HL-60/S4 treated with phorbol 12-myristate 13-acetate at 8.2 ng/mL for 4 days and 3 days (cell line): ENCODE results near the gene SPPL2C.

ENCODE experiments used
- in situ Hi-C: fragments of 300-500 bp; cut with MboI; formaldehyde crosslinking; loops from 2 replicates; pipeline ENCODE4 v1.15.0; 2022; ENCODE audit warnings: low sequenced_read_pairs

The SPPL2C gene, protein sequence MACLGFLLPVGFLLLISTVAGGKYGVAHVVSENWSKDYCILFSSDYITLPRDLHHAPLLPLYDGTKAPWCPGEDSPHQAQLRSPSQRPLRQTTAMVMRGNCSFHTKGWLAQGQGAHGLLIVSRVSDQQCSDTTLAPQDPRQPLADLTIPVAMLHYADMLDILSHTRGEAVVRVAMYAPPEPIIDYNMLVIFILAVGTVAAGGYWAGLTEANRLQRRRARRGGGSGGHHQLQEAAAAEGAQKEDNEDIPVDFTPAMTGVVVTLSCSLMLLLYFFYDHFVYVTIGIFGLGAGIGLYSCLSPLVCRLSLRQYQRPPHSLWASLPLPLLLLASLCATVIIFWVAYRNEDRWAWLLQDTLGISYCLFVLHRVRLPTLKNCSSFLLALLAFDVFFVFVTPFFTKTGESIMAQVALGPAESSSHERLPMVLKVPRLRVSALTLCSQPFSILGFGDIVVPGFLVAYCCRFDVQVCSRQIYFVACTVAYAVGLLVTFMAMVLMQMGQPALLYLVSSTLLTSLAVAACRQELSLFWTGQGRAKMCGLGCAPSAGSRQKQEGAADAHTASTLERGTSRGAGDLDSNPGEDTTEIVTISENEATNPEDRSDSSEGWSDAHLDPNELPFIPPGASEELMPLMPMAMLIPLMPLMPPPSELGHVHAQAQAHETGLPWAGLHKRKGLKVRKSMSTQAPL

DNA sequence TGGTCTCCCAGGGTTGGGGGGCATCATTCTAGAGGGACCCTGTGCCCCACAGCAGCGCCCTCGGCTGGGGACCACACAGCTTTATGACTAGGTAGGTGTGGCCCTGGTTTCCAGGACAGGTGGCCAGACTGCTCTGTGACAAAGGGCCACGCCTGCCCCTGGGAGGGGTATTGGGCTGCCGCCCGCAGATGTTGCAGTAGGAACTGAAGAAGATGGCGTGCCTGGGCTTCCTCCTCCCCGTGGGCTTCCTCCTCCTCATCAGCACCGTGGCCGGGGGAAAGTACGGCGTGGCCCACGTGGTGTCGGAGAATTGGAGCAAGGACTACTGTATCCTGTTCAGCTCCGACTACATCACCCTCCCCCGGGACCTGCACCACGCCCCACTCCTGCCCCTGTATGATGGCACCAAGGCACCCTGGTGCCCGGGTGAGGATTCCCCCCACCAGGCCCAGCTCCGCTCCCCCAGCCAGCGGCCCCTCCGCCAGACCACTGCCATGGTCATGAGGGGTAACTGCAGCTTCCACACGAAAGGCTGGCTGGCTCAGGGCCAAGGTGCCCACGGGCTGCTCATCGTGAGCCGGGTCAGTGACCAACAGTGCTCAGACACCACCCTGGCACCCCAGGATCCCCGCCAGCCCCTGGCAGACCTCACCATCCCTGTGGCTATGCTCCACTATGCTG is at the start of gene SPPL2C:
Gene SPPL2C, plus strand, starts transcription at position 187 of the 681 bp plus-strand sequence. Its CDS starts 26 bp downstream, at position 213.
- in situ Hi-C loops = no loop called here

DNA sequence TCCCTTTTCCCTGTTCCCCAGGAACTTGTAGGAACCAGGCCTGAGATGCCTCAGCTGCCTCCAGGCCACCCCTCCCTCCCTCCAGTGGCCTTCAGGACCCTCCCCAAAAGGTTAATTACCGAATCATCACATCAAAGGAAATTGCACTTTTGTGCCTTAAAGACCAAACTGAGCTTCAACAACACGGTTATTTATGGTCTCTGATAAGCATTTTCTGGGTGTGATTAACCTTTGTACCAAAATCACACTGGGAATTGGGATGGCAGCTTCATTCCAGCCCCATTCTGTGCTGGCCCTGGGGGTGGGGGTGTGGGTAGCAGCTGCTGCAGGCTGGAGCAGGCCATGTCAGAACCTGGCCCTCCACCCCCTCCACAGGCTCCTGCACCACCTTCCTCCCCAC is 43.9 kb upstream of the SPPL2C start:
- in situ Hi-C loops = no loop called here

DNA sequence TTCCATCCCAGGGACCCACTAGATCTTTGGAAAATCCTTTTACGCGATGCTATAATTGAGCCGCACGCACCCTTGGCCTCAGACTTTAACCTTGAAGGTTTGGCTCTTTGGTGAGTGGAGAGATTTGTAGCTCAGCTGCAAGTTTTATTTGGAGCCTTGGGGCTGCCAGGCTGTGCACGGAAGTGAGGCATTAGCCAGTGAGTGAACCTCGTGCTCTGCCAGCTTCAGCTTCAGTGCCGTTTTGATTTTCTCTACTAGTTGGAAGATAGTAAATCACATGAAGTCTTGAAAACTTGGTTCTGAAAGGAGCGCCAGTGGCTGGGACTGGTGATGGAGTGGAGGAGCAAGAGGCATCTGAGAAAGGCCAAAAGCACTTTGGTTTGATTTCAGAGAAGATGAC is 43.3 kb upstream of the SPPL2C start:
- in situ Hi-C loops = no loop called here

DNA sequence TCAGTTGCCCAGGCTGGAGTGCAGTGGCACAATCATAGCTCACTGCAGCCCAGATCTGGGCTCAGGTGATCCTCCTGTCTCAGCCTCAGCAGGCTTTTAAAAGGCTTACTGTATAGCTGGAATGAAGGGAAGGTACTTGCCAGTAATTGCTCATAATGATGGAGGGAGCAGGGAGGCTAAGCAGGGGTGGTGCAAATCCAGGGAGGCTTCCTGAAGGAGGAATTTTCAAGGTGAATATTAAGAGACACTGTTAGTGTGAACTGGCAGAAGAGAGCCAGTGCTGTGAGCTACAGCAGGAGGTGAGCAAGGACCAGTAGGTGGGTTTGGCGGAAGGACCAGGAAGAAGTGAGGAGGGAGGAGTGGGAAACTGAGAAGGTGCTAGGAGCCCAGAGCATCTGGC is 35.8 kb upstream of the SPPL2C start:
- in situ Hi-C loops = no loop called here

DNA sequence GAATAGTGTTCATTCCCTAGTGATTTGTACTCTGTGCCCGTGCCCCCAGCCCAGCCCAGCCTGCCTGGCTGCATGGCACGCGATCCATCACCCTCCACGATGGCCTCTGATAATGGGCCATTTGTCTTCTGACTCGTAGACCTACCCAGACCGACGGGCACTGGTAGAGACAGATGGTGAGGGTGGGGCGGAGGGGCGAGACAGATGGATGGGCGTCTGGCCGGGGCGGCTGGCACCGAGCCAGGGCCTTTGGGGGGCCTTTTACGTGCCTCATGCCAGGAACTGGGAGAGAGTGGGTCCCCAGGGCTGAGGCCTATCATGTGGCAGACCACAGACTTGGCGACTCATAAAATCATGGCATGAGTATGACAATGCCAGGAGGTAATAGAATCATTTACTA is 35.2 kb upstream of the SPPL2C start:
- in situ Hi-C loops = no loop called here

DNA sequence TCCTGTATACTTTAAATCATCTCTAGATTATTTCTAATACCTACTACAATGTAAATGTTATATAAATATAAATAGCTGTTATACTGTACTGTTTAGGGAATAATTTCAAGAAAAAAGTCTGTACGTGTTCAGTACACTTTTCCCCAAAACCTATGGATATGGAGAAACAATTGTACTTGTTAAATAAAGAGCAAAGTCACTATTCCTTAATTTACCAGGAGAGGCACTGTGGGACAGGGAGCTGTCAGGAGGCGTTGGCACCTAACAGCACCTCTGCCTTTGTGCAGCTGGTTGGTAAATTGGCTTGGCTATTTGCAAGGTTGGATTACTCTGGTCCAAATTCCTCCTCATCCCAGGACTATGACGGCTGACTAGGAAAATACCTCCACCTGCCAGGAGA is 32.6 kb upstream of the SPPL2C start:
- in situ Hi-C loops = no loop called here

DNA sequence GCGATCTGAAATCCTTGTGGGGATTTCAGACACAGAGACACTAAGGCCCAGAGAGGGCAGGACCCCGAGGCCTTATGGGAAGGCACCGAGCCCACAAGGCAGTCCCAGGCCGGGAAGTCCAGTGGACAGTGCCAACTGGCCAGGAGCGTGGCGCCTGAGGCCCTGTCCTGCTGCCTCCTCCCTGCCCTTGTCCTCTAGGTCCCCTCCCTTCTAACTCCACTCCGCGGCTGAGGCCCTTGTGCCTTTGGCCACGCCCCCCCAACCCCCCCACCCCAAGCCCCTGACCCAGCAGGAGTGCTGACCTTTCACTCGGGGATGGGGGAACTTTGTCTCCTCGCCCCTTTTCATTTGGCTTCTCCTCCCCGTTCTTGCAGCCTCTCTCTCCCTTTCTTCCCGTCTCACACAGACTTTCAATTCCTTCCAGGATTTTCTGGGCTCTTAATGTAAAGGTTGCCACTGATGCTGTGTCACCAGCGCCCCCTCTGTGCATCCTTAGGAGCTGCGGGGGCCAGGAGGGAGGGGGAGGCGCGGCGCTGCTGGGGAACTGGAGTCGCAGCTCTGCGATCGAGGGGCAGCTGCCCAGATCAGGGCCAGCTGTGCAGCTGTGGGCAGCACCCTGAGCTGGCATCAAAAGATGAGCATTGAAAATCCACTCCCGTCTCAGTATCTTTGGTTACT is 31.5 kb upstream of the SPPL2C start:
- in situ Hi-C loops = no loop called here

DNA sequence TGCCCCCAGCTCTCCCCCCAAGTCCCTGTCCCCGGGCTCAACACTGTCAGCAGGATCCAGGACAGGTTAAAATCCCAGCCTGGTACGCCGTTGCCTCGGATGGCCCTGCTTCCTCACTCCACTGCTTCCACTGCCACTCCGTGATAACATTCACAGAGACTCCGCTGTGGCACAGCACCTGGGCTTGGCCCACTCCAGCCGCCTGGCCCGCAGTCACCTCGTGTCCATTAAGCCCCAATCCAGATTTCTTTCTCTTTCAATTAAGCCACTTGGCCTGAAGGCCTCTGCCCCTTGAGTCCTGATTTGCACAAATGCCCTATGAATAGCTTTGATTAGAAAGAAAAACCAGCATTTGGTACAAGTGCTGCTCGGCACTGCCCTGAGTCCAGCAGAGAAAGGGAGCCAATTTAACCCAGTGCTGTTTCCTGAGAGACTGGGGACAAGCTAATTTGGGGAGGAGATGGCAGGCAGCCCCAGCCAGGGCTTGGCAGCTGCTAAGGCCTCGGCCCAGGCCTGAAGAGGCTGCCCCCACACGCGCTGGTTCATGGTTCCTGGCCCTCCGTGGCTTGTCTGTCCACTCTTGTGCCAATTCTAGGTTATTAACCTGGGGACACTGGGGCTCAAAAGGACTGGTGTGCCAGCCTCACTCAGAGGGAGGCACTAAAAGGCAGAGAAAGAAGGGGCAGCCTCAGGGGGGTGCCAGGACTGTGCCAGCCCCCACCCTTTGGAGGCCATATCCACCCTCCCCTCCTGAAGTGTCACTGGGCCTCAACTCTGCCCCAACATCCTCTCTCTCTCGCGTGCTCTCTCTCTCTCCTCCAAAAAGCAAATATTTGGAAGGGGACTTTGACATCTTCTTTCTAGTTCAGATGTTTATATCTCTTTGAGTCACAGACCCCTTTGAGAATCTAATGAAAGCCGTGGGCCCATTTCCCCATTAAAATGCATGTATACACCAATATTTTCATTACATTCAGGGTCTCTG is 29.8 kb upstream of the SPPL2C start:
- in situ Hi-C loops = no loop called here

DNA sequence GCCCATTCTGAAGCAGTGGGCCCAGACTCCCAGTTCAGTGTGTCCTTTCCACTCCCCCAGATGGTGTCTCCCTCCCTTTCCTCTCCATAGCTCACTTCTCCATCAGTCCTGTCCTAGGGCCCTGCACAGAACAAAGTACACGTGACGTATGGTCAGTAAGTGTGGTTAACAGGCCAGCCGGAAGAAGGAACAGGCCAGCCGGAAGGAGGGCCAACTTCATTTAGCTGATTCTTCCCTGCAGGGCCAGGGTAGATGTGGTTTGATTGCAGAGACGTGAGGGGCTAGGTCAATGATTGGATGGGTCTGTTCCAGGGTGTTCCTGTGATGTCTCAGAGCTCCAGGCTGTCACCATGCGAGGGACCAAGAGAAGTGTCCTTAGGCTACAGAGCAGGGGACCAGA is 28.9 kb upstream of the SPPL2C start:
- in situ Hi-C loops = no loop called here

DNA sequence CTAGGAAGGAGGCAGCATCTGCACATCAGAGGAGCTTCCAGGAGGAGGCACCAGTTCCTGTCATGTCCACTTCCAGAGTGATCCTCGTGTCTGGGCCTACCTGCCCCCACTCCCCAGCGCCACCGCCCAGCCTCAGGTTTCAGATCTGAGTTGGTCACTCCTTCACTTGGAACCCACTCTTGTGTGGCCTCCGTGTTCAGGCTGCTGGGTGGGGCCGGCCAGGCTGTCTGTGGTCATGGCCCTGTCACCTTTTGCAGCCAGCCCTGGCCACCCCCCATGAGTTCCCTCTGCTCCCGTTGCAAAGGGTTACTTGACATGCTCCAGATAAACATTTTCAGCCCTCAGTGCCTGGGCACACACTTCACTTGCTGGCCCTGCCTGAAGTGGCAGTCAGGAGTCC is 26.6 kb upstream of the SPPL2C start:
- in situ Hi-C loops = no loop called here

DNA sequence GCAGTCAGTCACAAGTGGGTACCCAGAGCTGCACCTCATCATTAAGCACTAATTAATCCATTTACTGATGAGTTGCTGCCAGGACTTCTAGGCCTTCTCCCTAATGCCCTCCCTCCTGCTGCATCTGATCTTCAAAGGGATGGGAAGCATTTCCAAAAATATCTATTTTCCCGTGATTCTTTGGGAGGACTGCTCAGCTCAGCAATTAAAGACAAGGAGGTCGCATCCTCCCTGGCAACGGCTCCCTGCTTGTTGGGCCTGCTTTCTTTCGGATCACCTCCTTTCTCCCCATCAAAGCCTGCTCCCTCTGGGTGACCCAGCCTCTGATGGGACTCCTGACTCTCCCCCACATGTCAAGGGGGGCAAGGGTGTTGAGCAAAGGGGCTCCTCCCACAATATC is 26.0 kb upstream of the SPPL2C start:
- in situ Hi-C loops = no loop called here

DNA sequence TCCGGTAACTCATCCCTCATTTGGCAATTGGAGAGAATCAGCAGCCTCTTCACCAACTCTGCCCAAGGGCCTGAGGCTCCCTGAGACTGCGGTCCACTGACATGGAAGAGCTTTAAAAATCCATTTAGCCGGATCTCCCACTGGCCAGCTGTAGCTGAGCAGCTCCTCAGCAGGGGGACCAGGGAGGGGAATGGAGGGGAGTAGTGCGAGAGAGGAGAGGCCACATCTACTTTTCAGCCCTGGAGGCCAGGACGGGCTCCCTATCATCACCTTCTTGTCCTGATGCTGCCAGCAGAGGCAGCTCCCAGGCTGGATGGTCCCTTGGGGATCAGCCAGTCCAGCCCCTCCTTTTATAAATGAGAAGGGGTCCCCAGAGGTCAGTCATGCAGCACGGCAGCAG is 25.0 kb upstream of the SPPL2C start:
- in situ Hi-C loops = loop anchor here (10.0 kb wide), 1 partner anchor 175 kb away; no protein-coding TSS in a partner anchor

DNA sequence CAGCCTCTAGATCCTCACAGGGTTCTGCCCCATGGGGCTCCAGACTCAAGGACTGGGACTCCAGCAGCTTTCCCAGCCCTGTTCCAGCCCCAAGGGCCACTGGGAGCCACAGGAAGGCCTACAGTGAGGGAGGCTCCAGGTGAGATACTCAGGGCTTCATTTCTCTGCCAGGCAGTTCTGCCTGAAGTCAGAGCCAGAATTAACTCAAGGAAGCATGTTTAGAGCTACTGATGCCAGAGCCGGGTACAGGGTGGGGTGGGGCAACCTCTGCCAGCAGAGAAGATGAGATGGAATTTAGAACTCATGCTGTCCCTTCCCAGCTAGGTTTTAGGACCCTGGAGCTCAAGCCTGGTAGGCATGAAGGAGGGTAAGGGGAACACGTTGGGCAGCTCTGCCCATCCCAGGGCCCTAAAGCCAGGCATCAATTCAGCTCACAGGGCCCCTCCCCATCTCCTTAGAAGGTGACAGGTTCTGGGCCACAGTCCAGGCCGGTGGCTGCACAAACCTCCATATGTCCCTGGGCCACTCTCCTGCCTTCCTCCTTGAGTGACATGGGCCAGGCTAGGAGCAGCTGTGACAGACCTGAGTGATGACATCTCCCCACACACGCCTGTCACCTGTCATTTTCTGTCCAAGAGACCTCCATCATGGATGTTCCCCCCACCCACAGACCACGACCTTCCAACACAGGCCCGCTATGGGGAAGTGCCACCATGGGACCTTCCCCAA is 24.5 kb upstream of the SPPL2C start:
- in situ Hi-C loops = loop anchor here (10.0 kb wide), 1 partner anchor 175 kb away; no protein-coding TSS in a partner anchor

DNA sequence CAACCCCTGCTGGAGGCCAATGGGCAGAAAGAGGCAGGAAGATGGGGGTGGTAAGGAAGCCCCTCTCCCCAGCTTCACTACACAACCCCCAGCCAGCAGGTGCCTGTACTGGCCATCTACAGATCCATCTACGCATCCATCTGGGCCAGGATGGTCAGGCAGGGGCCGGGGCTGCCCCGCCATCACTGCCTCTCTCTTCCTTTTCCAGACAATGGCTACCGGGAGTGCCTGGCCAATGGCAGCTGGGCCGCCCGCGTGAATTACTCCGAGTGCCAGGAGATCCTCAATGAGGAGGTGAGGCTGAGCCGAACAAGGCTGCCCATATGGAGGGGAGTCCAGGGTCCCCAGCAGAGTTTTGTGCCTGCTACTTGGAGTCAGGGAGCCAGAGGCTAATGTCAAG is 23.5 kb upstream of the SPPL2C start:
- in situ Hi-C loops = loop anchor here (10.0 kb wide), 1 partner anchor 176 kb away; no protein-coding TSS in a partner anchor

DNA sequence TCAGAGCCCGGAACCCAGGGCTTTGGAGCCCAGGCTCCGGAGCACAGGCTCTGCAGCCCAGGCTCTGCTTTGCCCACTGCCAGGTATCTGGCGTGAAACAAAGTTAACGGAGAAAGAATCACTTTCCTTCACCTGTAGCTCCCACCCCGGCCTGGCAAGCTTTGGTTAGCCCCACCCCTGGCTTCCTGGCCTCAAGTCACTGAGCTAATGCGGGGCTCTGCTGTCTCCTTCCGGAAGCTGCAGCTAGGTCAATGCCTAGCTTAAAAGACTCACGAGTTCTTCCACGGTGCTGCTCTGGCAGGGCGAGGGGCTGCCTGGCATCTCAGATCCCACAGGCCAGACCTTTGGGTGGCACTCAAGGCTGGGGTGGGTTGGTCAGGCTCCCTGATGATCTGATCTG is 21.1 kb upstream of the SPPL2C start:
- in situ Hi-C loops = loop anchor here (10.0 kb wide), 1 partner anchor 179 kb away; no protein-coding TSS in a partner anchor

DNA sequence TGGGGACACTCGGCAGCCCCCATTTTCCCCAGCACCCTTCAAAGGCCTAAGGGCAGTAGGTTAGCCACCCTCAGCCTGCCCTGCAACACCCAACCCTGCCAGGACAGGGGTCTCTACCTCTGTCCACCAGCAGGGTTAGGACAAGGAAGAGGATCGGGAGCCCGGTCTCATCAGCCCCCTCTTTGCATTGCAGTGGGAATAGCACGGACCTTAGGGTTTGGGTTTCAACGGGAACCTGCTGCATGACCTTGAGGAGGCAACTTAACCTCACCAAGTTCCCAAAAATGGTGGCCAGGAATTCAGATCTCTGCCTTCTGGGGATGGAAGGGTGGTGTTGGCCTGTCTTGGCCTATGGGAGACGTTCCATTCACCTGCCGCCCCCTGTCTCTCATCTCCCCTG is 20.2 kb upstream of the SPPL2C start:
- in situ Hi-C loops = loop anchor here (10.0 kb wide), 1 partner anchor 180 kb away; no protein-coding TSS in a partner anchor

DNA sequence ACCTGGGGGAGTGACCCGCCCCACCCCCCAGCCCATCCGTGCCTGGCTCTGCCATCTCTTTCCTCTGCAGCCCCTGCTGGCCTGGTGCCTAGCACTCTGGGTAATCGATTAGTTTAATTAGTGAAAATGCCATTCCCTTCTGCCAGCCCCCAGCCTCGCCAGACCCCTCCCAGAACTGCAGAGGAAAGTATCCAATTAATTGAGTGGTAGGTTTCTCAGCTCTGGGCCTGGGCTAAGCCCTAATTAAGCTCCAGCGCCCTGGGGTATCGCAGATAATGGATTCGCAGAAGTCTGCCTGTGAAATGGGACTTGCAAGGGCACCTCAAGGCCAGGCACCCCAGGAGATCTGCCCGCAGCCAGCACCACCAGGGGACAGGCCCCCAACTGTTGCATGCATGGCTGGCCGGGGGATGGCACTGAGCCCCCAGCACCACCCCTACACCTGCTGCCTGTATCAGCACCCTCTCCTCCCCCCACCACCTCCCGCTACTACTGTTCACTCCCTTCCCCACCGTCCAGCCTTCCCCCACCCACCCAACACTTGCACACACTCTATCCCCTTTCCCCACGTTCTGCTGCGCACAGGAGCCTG is 19.7 kb upstream of the SPPL2C start:
- in situ Hi-C loops = loop anchor here (10.0 kb wide), 1 partner anchor 180 kb away; no protein-coding TSS in a partner anchor

DNA sequence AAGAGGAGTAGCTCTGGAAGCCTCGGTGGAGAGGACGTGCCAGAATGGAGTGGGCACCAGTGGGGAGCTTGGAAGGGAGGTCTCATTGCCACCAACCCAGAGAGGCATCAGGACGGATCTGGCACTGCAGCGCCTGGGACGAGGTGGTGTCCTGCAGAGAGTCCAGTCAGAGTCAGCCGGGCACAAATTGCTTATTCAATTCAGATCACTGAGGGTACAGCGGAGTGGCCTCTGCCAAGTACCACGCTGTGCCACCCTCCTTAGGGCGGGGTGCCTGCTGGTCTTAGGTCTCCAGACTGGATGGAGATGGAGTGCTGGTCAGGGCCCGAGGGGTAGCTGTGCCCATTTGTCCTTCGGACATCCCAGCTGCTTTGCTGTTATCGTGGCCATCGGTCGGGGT is 18.9 kb upstream of the SPPL2C start:
- in situ Hi-C loops = loop anchor here (10.0 kb wide), 1 partner anchor 181 kb away; no protein-coding TSS in a partner anchor
